ENCODE data around the gene SDK1.

SDK1 gene

DNA sequence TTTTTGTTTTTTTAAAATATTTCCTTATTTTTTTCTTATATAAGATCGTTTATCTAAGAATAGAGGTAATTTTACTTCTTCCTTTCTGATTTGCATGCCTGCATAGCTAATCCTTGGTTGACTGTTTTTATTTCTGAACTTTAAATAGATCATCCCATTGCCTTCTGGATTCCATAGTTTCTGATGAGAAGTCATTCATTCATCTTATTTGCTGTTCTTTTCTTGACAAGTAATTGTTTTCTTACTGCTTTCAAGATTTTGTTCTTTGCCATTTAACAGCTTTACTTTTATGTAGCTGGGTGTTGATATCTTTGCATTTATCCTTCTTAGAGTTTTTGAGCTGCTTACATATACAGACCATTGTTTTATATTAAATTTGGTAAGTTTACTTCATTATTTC is 437.9 kb downstream of the SDK1 start:
- peaks cover 0 to 7% of the 10 kb centered on the region in 2 experiments for H3K36me3 ChIP-seq (ENCODE audit: control insufficient read depth in 1 of 2, insufficient read depth in 2 of 2, low read depth in 1 of 2, low read length in 2 of 2)
- H3K27me3 ChIP-seq (ENCODE audit: control insufficient read depth in 1 of 2, insufficient read depth in 1 of 2, low read length in 2 of 2), result no peaks in the 10 kb centered on the region
- no peak for DNase-seq
- H2BK120ac ChIP-seq (ENCODE audit: low read depth, low read length), result no peak overlapping the region
- H3K4me2 ChIP-seq (ENCODE audit: low read length, poor library complexity, severe bottlenecking), result no peak overlapping the region
- H3K4me1 ChIP-seq (ENCODE audit: control insufficient read depth, insufficient read depth, low read depth, low read length), result no peaks in the 10 kb centered on the region
- H3K9me3 ChIP-seq (ENCODE audit: control insufficient read depth, low read length), result peaks cover 71% of the 10 kb centered on the region
- H3K14ac ChIP-seq (ENCODE audit: low read length in 2 of 2), result no peak overlapping the region
- no peak overlapping the region for H2BK15ac ChIP-seq (ENCODE audit: low read depth, poor library complexity, severe bottlenecking)
- no peak overlapping the region for H3K18ac ChIP-seq (ENCODE audit: low read depth in 1 of 2, low read length in 2 of 2)
- no peak overlapping the region for H3K9ac ChIP-seq (ENCODE audit: low read length)
- H2AK5ac ChIP-seq (ENCODE audit: low read length, severe bottlenecking), result no peak overlapping the region
- no peak overlapping the region for H3K4me3 ChIP-seq (ENCODE audit: insufficient read depth in 1 of 2, low read depth in 1 of 2, low read length in 2 of 2)
- no peak overlapping the region for H3K23ac ChIP-seq (ENCODE audit: low read length in 2 of 2)
- no peak overlapping the region for H2BK12ac ChIP-seq (ENCODE audit: low read length in 2 of 2)
- no peak overlapping the region for H3K27ac ChIP-seq (ENCODE audit: low read length, poor library complexity, severe bottlenecking)
- no peak overlapping the region for H2BK5ac ChIP-seq (ENCODE audit: low read depth, low read length, poor library complexity, severe bottlenecking)
- H3K79me1 ChIP-seq (replicated peaks; ENCODE audit: low read length, poor library complexity, severe bottlenecking), result peaks cover 4% of the 10 kb centered on the region
- WGBS, result no CpG with 5 or more reads among the region's 1 CpG
- no peak overlapping the region for H4K91ac ChIP-seq (ENCODE audit: low read length)
- no peak overlapping the region for H3K4ac ChIP-seq (ENCODE audit: low read depth in 1 of 2, low read length in 2 of 2)
- no peak overlapping the region for H2AFZ ChIP-seq (ENCODE audit: low read depth, low read length)
- H4K8ac ChIP-seq (ENCODE audit: low read length), result no peak overlapping the region

DNA sequence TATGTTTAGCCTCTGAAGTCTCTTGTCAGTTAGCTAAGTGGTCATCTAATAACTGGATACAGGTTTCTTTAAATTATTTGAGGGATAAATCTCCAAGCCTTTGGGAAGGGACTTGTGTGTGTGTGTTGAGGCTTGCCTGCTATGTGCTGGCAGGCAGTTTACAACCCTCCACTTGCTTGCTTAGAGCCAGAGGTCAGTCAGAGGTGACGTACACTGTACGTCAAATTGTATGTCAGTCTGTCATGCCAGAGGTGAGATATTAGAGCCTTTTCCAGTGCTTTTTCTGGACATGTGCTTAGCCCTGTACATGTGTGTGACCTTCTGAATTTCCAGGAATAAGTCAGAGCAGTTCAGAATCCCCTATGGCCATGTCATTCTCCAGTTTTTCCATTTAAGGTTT is 438.9 kb downstream of the SDK1 start:
- H3K4me1 ChIP-seq (ENCODE audit: control insufficient read depth, insufficient read depth, low read depth, low read length), result no peaks in the 10 kb centered on the region
- H2BK12ac ChIP-seq (ENCODE audit: low read length in 2 of 2), result no peak overlapping the region
- no peak overlapping the region for H3K14ac ChIP-seq (ENCODE audit: low read length in 2 of 2)
- H3K18ac ChIP-seq (ENCODE audit: low read depth in 1 of 2, low read length in 2 of 2), result no peak overlapping the region
- H3K36me3 ChIP-seq (ENCODE audit: control insufficient read depth in 1 of 2, insufficient read depth in 2 of 2, low read depth in 1 of 2, low read length in 2 of 2), result peaks cover 0 to 7% of the 10 kb centered on the region in 2 experiments
- no peak overlapping the region for H4K91ac ChIP-seq (ENCODE audit: low read length)
- H2BK5ac ChIP-seq (ENCODE audit: low read depth, low read length, poor library complexity, severe bottlenecking), result no peak overlapping the region
- H3K27me3 ChIP-seq (ENCODE audit: control insufficient read depth in 1 of 2, insufficient read depth in 1 of 2, low read length in 2 of 2), result no peaks in the 10 kb centered on the region
- no peak overlapping the region for H3K23ac ChIP-seq (ENCODE audit: low read length in 2 of 2)
- peaks cover 67% of the 10 kb centered on the region for H3K9me3 ChIP-seq (ENCODE audit: control insufficient read depth, low read length)
- no peak overlapping the region for H2AFZ ChIP-seq (ENCODE audit: low read depth, low read length)
- no peak for DNase-seq
- no peak overlapping the region for H2BK120ac ChIP-seq (ENCODE audit: low read depth, low read length)
- H3K4ac ChIP-seq (ENCODE audit: low read depth in 1 of 2, low read length in 2 of 2), result no peak overlapping the region
- WGBS, result 87% methylated on average over 2 of the region's 2 CpGs
- H3K27ac ChIP-seq (ENCODE audit: low read length, poor library complexity, severe bottlenecking), result no peak overlapping the region
- H2BK15ac ChIP-seq (ENCODE audit: low read depth, poor library complexity, severe bottlenecking), result no peak overlapping the region
- peak overlapping the region in 1 of 2 experiments; percentile 46 for H3K4me3 ChIP-seq (ENCODE audit: insufficient read depth in 1 of 2, low read depth in 1 of 2, low read length in 2 of 2)
- H3K4me2 ChIP-seq (ENCODE audit: low read length, poor library complexity, severe bottlenecking), result no peak overlapping the region
- no peak overlapping the region for H3K9ac ChIP-seq (ENCODE audit: low read length)
- no peak overlapping the region for H2AK5ac ChIP-seq (ENCODE audit: low read length, severe bottlenecking)
- no peak overlapping the region for H4K8ac ChIP-seq (ENCODE audit: low read length)
- H3K79me1 ChIP-seq (replicated peaks; ENCODE audit: low read length, poor library complexity, severe bottlenecking), result peaks cover 4% of the 10 kb centered on the region

DNA sequence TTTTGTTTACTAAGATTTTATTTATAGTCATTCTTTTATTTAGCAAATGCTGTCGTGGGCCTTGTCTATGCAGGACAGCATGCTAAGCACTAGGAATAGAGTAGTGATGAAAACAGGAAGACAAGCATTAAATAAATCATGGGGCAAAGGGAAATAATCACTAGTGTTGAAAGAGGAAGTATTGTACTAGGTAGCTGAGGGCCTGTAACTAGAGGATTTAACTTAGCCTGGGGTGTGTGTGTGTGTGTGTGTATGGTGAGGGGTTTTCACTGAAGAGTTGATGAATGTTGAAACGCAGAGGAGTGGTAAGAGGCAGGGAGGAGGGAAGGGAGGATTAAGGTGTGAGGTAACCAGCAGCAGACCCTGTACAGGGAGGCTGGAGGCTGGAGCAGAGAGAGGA is 446.4 kb downstream of the SDK1 start:
- Histone ChIP-seq H2BK120ac (ENCODE audit: low read depth, low read length) (no peak overlapping the region), H3K27ac (ENCODE audit: low read length, poor library complexity, severe bottlenecking) (no peak overlapping the region), H3K9me3 (ENCODE audit: control insufficient read depth, low read length) (peaks cover 12% of the 10 kb centered on the region), H3K79me1 (replicated peaks; ENCODE audit: low read length, poor library complexity, severe bottlenecking) (no peaks in the 10 kb centered on the region), H3K18ac (ENCODE audit: low read depth in 1 of 2, low read length in 2 of 2) (no peak overlapping the region), H3K14ac (ENCODE audit: low read length in 2 of 2) (no peak overlapping the region), H2AFZ (ENCODE audit: low read depth, low read length) (no peak overlapping the region), H4K8ac (ENCODE audit: low read length) (no peak overlapping the region), H3K4ac (ENCODE audit: low read depth in 1 of 2, low read length in 2 of 2) (peak overlapping the region in 1 of 2 experiments; percentile 67), H3K23ac (ENCODE audit: low read length in 2 of 2) (no peak overlapping the region), H3K4me1 (ENCODE audit: control insufficient read depth, insufficient read depth, low read depth, low read length) (no peaks in the 10 kb centered on the region), H2AK5ac (ENCODE audit: low read length, severe bottlenecking) (no peak overlapping the region), H3K36me3 (ENCODE audit: control insufficient read depth in 1 of 2, insufficient read depth in 2 of 2, low read depth in 1 of 2, low read length in 2 of 2) (no peaks in the 10 kb centered on the region), H4K91ac (ENCODE audit: low read length) (no peak overlapping the region), H2BK12ac (ENCODE audit: low read length in 2 of 2) (peak overlapping the region in 1 of 2 experiments; percentile 11), H2BK5ac (ENCODE audit: low read depth, low read length, poor library complexity, severe bottlenecking) (no peak overlapping the region), H3K4me3 (ENCODE audit: insufficient read depth in 1 of 2, low read depth in 1 of 2, low read length in 2 of 2) (no peak overlapping the region), H2BK15ac (ENCODE audit: low read depth, poor library complexity, severe bottlenecking) (no peak overlapping the region), H3K27me3 (ENCODE audit: control insufficient read depth in 1 of 2, insufficient read depth in 1 of 2, low read length in 2 of 2) (no peaks in the 10 kb centered on the region), H3K9ac (ENCODE audit: low read length) (no peak overlapping the region), H3K4me2 (ENCODE audit: low read length, poor library complexity, severe bottlenecking) (no peak overlapping the region)
- peak; percentile 10 for DNase-seq
- 57% methylated on average over 2 of the region's 2 CpGs for WGBS

DNA sequence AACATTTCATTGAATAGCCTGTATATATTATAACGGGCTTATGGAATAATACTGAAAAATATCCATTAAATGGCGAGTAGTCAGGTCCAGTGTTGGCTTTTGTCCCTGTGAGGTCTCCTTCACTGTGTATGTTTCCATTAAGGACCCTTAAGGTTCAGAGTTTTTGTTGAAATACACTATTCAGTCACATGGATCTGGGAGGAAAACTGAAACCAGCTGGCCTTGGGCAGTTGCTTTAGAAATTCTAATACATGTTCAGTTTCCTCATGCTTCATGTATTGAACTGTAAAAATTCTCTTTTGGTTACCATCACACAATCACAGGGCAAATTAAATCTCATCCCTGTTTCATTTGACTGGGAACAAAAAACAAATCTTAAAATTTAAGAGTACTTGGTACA is 447.3 kb downstream of the SDK1 start:
- H4K91ac ChIP-seq (ENCODE audit: low read length), result no peak overlapping the region
- no peak overlapping the region for H3K4ac ChIP-seq (ENCODE audit: low read depth in 1 of 2, low read length in 2 of 2)
- no peak overlapping the region for H2BK15ac ChIP-seq (ENCODE audit: low read depth, poor library complexity, severe bottlenecking)
- no peak overlapping the region for H3K4me2 ChIP-seq (ENCODE audit: low read length, poor library complexity, severe bottlenecking)
- no peak overlapping the region for H2AFZ ChIP-seq (ENCODE audit: low read depth, low read length)
- H3K14ac ChIP-seq (ENCODE audit: low read length in 2 of 2), result no peak overlapping the region
- no peak overlapping the region for H3K9ac ChIP-seq (ENCODE audit: low read length)
- H3K79me1 ChIP-seq (replicated peaks; ENCODE audit: low read length, poor library complexity, severe bottlenecking), result no peaks in the 10 kb centered on the region
- H2BK12ac ChIP-seq (ENCODE audit: low read length in 2 of 2), result no peak overlapping the region
- H4K8ac ChIP-seq (ENCODE audit: low read length), result no peak overlapping the region
- H3K18ac ChIP-seq (ENCODE audit: low read depth in 1 of 2, low read length in 2 of 2), result no peak overlapping the region
- no peak overlapping the region for H3K4me3 ChIP-seq (ENCODE audit: insufficient read depth in 1 of 2, low read depth in 1 of 2, low read length in 2 of 2)
- DNase-seq, result no peak
- H3K27ac ChIP-seq (ENCODE audit: low read length, poor library complexity, severe bottlenecking), result no peak overlapping the region
- H2AK5ac ChIP-seq (ENCODE audit: low read length, severe bottlenecking), result no peak overlapping the region
- H3K36me3 ChIP-seq (ENCODE audit: control insufficient read depth in 1 of 2, insufficient read depth in 2 of 2, low read depth in 1 of 2, low read length in 2 of 2), result no peaks in the 10 kb centered on the region
- no peaks in the 10 kb centered on the region for H3K27me3 ChIP-seq (ENCODE audit: control insufficient read depth in 1 of 2, insufficient read depth in 1 of 2, low read length in 2 of 2)
- H3K4me1 ChIP-seq (ENCODE audit: control insufficient read depth, insufficient read depth, low read depth, low read length), result no peaks in the 10 kb centered on the region
- no peak overlapping the region for H3K23ac ChIP-seq (ENCODE audit: low read length in 2 of 2)
- no peak overlapping the region for H2BK5ac ChIP-seq (ENCODE audit: low read depth, low read length, poor library complexity, severe bottlenecking)
- H3K9me3 ChIP-seq (ENCODE audit: control insufficient read depth, low read length), result peaks cover 3% of the 10 kb centered on the region
- 93% methylated on average over 2 of the region's 2 CpGs for WGBS
- no peak overlapping the region for H2BK120ac ChIP-seq (ENCODE audit: low read depth, low read length)

Data from mesenchymal stem cell (in vitro differentiated cells and primary cell).